ENCODE measurements around the gene WDR64. TPM values are rescaled to one million over a fixed set of nuclear protein-coding genes. Genes with fewer than 3 reads are reported as not detected.

The WDR64 gene
- total and polyA plus RNA-seq, 2 experiments from 2014 or later, result 0.07 TPM; not detected in 1

- Histone ChIP-seq H2AFZ (no peak overlapping the region), H4K20me1 (ENCODE audit: insufficient read depth, poor library complexity, severe bottlenecking) (no peaks in the 10 kb centered on the region), H3K4me1 (ENCODE audit: insufficient read depth) (peaks cover 20% of the 10 kb centered on the region), H3K4me3 (no peak overlapping the region), H3K27ac (peak overlapping the region; percentile 94), H3K79me2 (peaks cover 19% of the 10 kb centered on the region), H3K4me2 (no peak overlapping the region), H3K9me3 (ENCODE audit: low read depth) (no peaks in the 10 kb centered on the region), H3K27me3 (no peaks in the 10 kb centered on the region), H3K36me3 (replicated peaks; ENCODE audit: insufficient read depth, low read depth) (no peaks in the 10 kb centered on the region), H3K9me2 (replicated peaks; ENCODE audit: insufficient read depth) (no peaks in the 10 kb centered on the region)
- no peak for TF ChIP-seq CTCF (IDR thresholded peaks at IDR 0.05; ENCODE audit: poor library complexity)
- TF ChIP-seq EZH2phosphoT487 (IDR thresholded peaks at IDR 0.05; ENCODE audit: low read depth, severe bottlenecking, unreplicated experiment), result no peak
- no peak for TF ChIP-seq EZH2 (IDR thresholded peaks at IDR 0.05; ENCODE audit: borderline replicate concordance)
- peak; percentile 35 for DNase-seq (ENCODE audit: low spot score)
- WGBS (ENCODE audit: low lambda C conversion rate, missing lambda C conversion rate), result 85% methylated on average over 1 of the region's 1 CpG
These were observed 9.5 kb upstream of the WDR64 start for GRCh38 chr1:241642593-241642944.

GRCh38 chr1:241644259-241644658 lies 7.8 kb upstream of the WDR64 start:
- H3K4me2 ChIP-seq, result no peak overlapping the region
- H3K9me2 ChIP-seq (replicated peaks; ENCODE audit: insufficient read depth), result no peaks in the 10 kb centered on the region
- WGBS (ENCODE audit: low lambda C conversion rate, missing lambda C conversion rate), result 98% methylated on average over 2 of the region's 2 CpGs
- H4K20me1 ChIP-seq (ENCODE audit: insufficient read depth, poor library complexity, severe bottlenecking), result no peaks in the 10 kb centered on the region
- H3K79me2 ChIP-seq, result peaks cover 2% of the 10 kb centered on the region
- no peak overlapping the region for H3K27ac ChIP-seq
- no peaks in the 10 kb centered on the region for H3K9me3 ChIP-seq (ENCODE audit: low read depth)
- DNase-seq (ENCODE audit: low spot score), result no peak
- H3K27me3 ChIP-seq, result no peaks in the 10 kb centered on the region
- no peaks in the 10 kb centered on the region for H3K36me3 ChIP-seq (replicated peaks; ENCODE audit: insufficient read depth, low read depth)
- no peak overlapping the region for H3K4me3 ChIP-seq
- TF ChIP-seq CTCF (IDR thresholded peaks at IDR 0.05; ENCODE audit: poor library complexity), result no peak
- TF ChIP-seq EZH2phosphoT487 (IDR thresholded peaks at IDR 0.05; ENCODE audit: low read depth, severe bottlenecking, unreplicated experiment), result no peak
- TF ChIP-seq EZH2 (IDR thresholded peaks at IDR 0.05; ENCODE audit: borderline replicate concordance), result no peak
- peaks cover 6% of the 10 kb centered on the region for H3K4me1 ChIP-seq (ENCODE audit: insufficient read depth)
- no peak overlapping the region for H2AFZ ChIP-seq

GRCh38 chr1:241645199-241645598 lies 6.9 kb upstream of the WDR64 start:
- Histone ChIP-seq H3K9me2 (replicated peaks; ENCODE audit: insufficient read depth) (no peaks in the 10 kb centered on the region), H3K79me2 (no peaks in the 10 kb centered on the region), H3K9me3 (ENCODE audit: low read depth) (no peaks in the 10 kb centered on the region), H3K4me3 (no peak overlapping the region), H4K20me1 (ENCODE audit: insufficient read depth, poor library complexity, severe bottlenecking) (no peaks in the 10 kb centered on the region), H3K27ac (no peak overlapping the region), H2AFZ (no peak overlapping the region), H3K36me3 (replicated peaks; ENCODE audit: insufficient read depth, low read depth) (no peaks in the 10 kb centered on the region), H3K4me1 (ENCODE audit: insufficient read depth) (peaks cover 6% of the 10 kb centered on the region), H3K4me2 (no peak overlapping the region), H3K27me3 (no peaks in the 10 kb centered on the region)
- 82% methylated on average over 4 of the region's 4 CpGs for WGBS (ENCODE audit: low lambda C conversion rate, missing lambda C conversion rate)
- TF ChIP-seq EZH2 (IDR thresholded peaks at IDR 0.05; ENCODE audit: borderline replicate concordance) (no peak), CTCF (IDR thresholded peaks at IDR 0.05; ENCODE audit: poor library complexity) (no peak), EZH2phosphoT487 (IDR thresholded peaks at IDR 0.05; ENCODE audit: low read depth, severe bottlenecking, unreplicated experiment) (no peak)
- no peak for DNase-seq (ENCODE audit: low spot score)

GRCh38 chr1:241646201-241646600 lies 5.9 kb upstream of the WDR64 start:
- Histone ChIP-seq H3K9me3 (ENCODE audit: low read depth) (no peaks in the 10 kb centered on the region), H3K4me1 (ENCODE audit: insufficient read depth) (no peaks in the 10 kb centered on the region), H3K9me2 (replicated peaks; ENCODE audit: insufficient read depth) (no peaks in the 10 kb centered on the region), H3K27me3 (no peaks in the 10 kb centered on the region), H3K27ac (no peak overlapping the region), H3K36me3 (replicated peaks; ENCODE audit: insufficient read depth, low read depth) (no peaks in the 10 kb centered on the region), H3K79me2 (no peaks in the 10 kb centered on the region), H4K20me1 (ENCODE audit: insufficient read depth, poor library complexity, severe bottlenecking) (no peaks in the 10 kb centered on the region), H2AFZ (no peak overlapping the region), H3K4me3 (no peak overlapping the region), H3K4me2 (no peak overlapping the region)
- TF ChIP-seq CTCF (IDR thresholded peaks at IDR 0.05; ENCODE audit: poor library complexity), result no peak
- TF ChIP-seq EZH2 (IDR thresholded peaks at IDR 0.05; ENCODE audit: borderline replicate concordance), result no peak
- TF ChIP-seq EZH2phosphoT487 (IDR thresholded peaks at IDR 0.05; ENCODE audit: low read depth, severe bottlenecking, unreplicated experiment), result no peak
- no peak for DNase-seq (ENCODE audit: low spot score)
- WGBS (ENCODE audit: low lambda C conversion rate, missing lambda C conversion rate), result 65% methylated on average over 7 of the region's 7 CpGs

Data from hepatocyte (in vitro differentiated cells).